ENCODE results near the gene ASXL3.
A peak's percentile ranks its signal among the peaks of the same experiment; 100 is the strongest.

Gene ASXL3

GRCh38 chr18:33577685-33578517 lies at the start of gene ASXL3:
TSS of gene ASXL3 (plus strand) at chr18:33578219. CDS start at chr18:33578632, 413 bp downstream.
- DNase-seq, result peak; percentile 91

- no peak for DNase-seq
Measured at GRCh38 chr18:33532978-33533377, 45.0 kb upstream of the ASXL3 start.

GRCh38 chr18:33536904-33537303 lies 41.1 kb upstream of the ASXL3 start:
- DNase-seq, result no peak

GRCh38 chr18:33538418-33539042 lies 39.5 kb upstream of the ASXL3 start:
- DNase-seq, result peak; percentile 49

GRCh38 chr18:33540392-33540791 lies 37.6 kb upstream of the ASXL3 start:
- no peak for DNase-seq

GRCh38 chr18:33541316-33541715 lies 36.7 kb upstream of the ASXL3 start:
- DNase-seq, result no peak

- DNase-seq, result no peak
Measured at GRCh38 chr18:33556846-33557245, 21.2 kb upstream of the ASXL3 start.

- no peak for DNase-seq
Measured at GRCh38 chr18:33557706-33558105, 20.3 kb upstream of the ASXL3 start.

- no peak for DNase-seq
Measured at GRCh38 chr18:33558529-33558928, 19.5 kb upstream of the ASXL3 start.

GRCh38 chr18:33560686-33561370 lies 17.2 kb upstream of the ASXL3 start:
- no peak for DNase-seq

- DNase-seq, result no peak
Measured at GRCh38 chr18:33562741-33563140, 15.3 kb upstream of the ASXL3 start.

- no peak for DNase-seq
Measured at GRCh38 chr18:33567705-33568104, 10.3 kb upstream of the ASXL3 start.

- DNase-seq, result no peak
Measured at GRCh38 chr18:33571998-33572787, 5.8 kb upstream of the ASXL3 start.

- DNase-seq, result no peak
Measured at GRCh38 chr18:33573193-33573592, 4.8 kb upstream of the ASXL3 start.

- DNase-seq, result no peak
Measured at GRCh38 chr18:33575451-33575850, 2.6 kb upstream of the ASXL3 start.

- DNase-seq, result no peak
Measured at GRCh38 chr18:33576999-33577646, 896 bp upstream of the ASXL3 start.

- peak; percentile 92 for DNase-seq
Measured at GRCh38 chr18:33578518-33579348, 714 bp downstream of the ASXL3 start.

- DNase-seq, result peak; percentile 80
Measured at GRCh38 chr18:33579349-33580215, 1.6 kb downstream of the ASXL3 start.

GRCh38 chr18:33580546-33580945 lies 2.5 kb downstream of the ASXL3 start:
- DNase-seq, result peak; percentile 18

- DNase-seq, result peak; percentile 54
Measured at GRCh38 chr18:33581856-33582255, 3.8 kb downstream of the ASXL3 start.
